ENCODE measurements around the gene BMP8B. TPM values are rescaled to one million over a fixed set of nuclear protein-coding genes. Genes with fewer than 3 reads are reported as not detected.
"Not testable (repeated sequence)": the region's sequence is repeated elsewhere in the genome, so short reads cannot be mapped to it uniquely, and the experiment has no call there.

BMP8B gene
- total RNA-seq, 3 donors from 2014 or later: 0.23 to 0.30 (median 0.24) TPM

GRCh38 chr1:39823450-39823849 lies 34.8 kb upstream of the BMP8B start:
- H3K36me3 Mint-ChIP-seq (ENCODE audit: insufficient read depth); H3K4me1 Mint-ChIP-seq (ENCODE audit: low read depth); ATAC-seq; H3K9me3 Mint-ChIP-seq; H3K4me3 Mint-ChIP-seq; DNase-seq: not testable (repeated sequence)
- peaks cover 10% of the 10 kb centered on the region for H3K27me3 Mint-ChIP-seq (ENCODE audit: low read depth)

GRCh38 chr1:39822146-39822545 lies 33.5 kb upstream of the BMP8B start:
- Mint-ChIP-seq H3K4me3 (no peak overlapping the region), H3K36me3 (ENCODE audit: insufficient read depth) (no peaks in the 10 kb centered on the region), H3K9me3 (no peaks in the 10 kb centered on the region), H3K4me1 (ENCODE audit: low read depth) (peaks cover 4% of the 10 kb centered on the region), H3K27me3 (ENCODE audit: low read depth) (peaks cover 8% of the 10 kb centered on the region)
- DNase-seq: no peak
- no peak for ATAC-seq

GRCh38 chr1:39819091-39819812 lies 30.6 kb upstream of the BMP8B start:
- peaks cover 14% of the 10 kb centered on the region for H3K27me3 Mint-ChIP-seq (ENCODE audit: low read depth)

GRCh38 chr1:39818482-39818881 lies 29.8 kb upstream of the BMP8B start:
- Mint-ChIP-seq H3K36me3 (ENCODE audit: insufficient read depth) (no peaks in the 10 kb centered on the region), H3K4me3 (no peak overlapping the region), H3K9me3 (no peaks in the 10 kb centered on the region), H3K27me3 (ENCODE audit: low read depth) (peaks cover 14% of the 10 kb centered on the region), H3K4me1 (ENCODE audit: low read depth) (peaks cover 13% of the 10 kb centered on the region)
- ATAC-seq: no peak
- no peak for DNase-seq

More at GRCh38 chr1:39819091-39819812, 30.6 kb upstream of the BMP8B start:
- Mint-ChIP-seq H3K4me3 (no peak overlapping the region), H3K9me3 (no peaks in the 10 kb centered on the region), H3K4me1 (ENCODE audit: low read depth) (peaks cover 13% of the 10 kb centered on the region), H3K36me3 (ENCODE audit: insufficient read depth) (no peaks in the 10 kb centered on the region)
- DNase-seq: no peak
- no peak for ATAC-seq

GRCh38 chr1:39817091-39817932 lies 28.6 kb upstream of the BMP8B start:
- peak; percentile 86 to 87 for ATAC-seq

GRCh38 chr1:39816415-39817090 lies 27.9 kb upstream of the BMP8B start:
- Mint-ChIP-seq H3K4me1 (ENCODE audit: low read depth) (peaks cover 13% of the 10 kb centered on the region), H3K36me3 (ENCODE audit: insufficient read depth) (no peaks in the 10 kb centered on the region), H3K4me3 (peak overlapping the region; percentile 70), H3K9me3 (no peaks in the 10 kb centered on the region), H3K27me3 (ENCODE audit: low read depth) (peaks cover 18% of the 10 kb centered on the region)
- DNase-seq (peak; percentile 67), ATAC-seq (peak; percentile 79)

More at GRCh38 chr1:39817091-39817932, 28.6 kb upstream of the BMP8B start:
- Mint-ChIP-seq H3K4me1 (ENCODE audit: low read depth) (peaks cover 13% of the 10 kb centered on the region), H3K27me3 (ENCODE audit: low read depth) (peaks cover 18% of the 10 kb centered on the region), H3K4me3 (peak overlapping the region; percentile 70)
- DNase-seq: peak; percentile 61
- not testable (repeated sequence) for H3K36me3 Mint-ChIP-seq (ENCODE audit: insufficient read depth); H3K9me3 Mint-ChIP-seq

GRCh38 chr1:39812913-39813312 lies 24.2 kb upstream of the BMP8B start:
- no peak for ATAC-seq
- Mint-ChIP-seq H3K27me3 (ENCODE audit: low read depth) (peaks cover 12% of the 10 kb centered on the region), H3K36me3 (ENCODE audit: insufficient read depth) (no peaks in the 10 kb centered on the region), H3K4me1 (ENCODE audit: low read depth) (peaks cover 13% of the 10 kb centered on the region), H3K4me3 (no peak overlapping the region), H3K9me3 (no peaks in the 10 kb centered on the region)
- DNase-seq: no peak

- Mint-ChIP-seq H3K9me3 (peaks cover 8% of the 10 kb centered on the region), H3K27me3 (ENCODE audit: low read depth) (peaks cover 4% of the 10 kb centered on the region), H3K4me1 (ENCODE audit: low read depth) (no peaks in the 10 kb centered on the region), H3K4me3 (no peak overlapping the region), H3K36me3 (ENCODE audit: insufficient read depth) (peaks cover 8% of the 10 kb centered on the region)
- no peak for ATAC-seq
- DNase-seq: no peak
Observed at GRCh38 chr1:39808784-39809517, 20.3 kb upstream of the BMP8B start.

- Mint-ChIP-seq H3K4me3 (no peak overlapping the region), H3K9me3 (peaks cover 8% of the 10 kb centered on the region), H3K4me1 (ENCODE audit: low read depth) (no peaks in the 10 kb centered on the region), H3K27me3 (ENCODE audit: low read depth) (no peaks in the 10 kb centered on the region), H3K36me3 (ENCODE audit: insufficient read depth) (peaks cover 8% of the 10 kb centered on the region)
- DNase-seq (no peak), ATAC-seq (no peak)
Observed at GRCh38 chr1:39805385-39805784, 16.7 kb upstream of the BMP8B start.

GRCh38 chr1:39802496-39803260 lies 14.0 kb upstream of the BMP8B start:
- DNase-seq: no peak
- H3K4me3 Mint-ChIP-seq: no peak overlapping the region
- peaks cover 11% of the 10 kb centered on the region for H3K4me1 Mint-ChIP-seq (ENCODE audit: low read depth)
- no peak for ATAC-seq
- H3K36me3 Mint-ChIP-seq (ENCODE audit: insufficient read depth): peaks cover 8% of the 10 kb centered on the region
- H3K27me3 Mint-ChIP-seq (ENCODE audit: low read depth): no peaks in the 10 kb centered on the region
- H3K9me3 Mint-ChIP-seq: peaks cover 8% of the 10 kb centered on the region

GRCh38 chr1:39800471-39800835 lies 11.8 kb upstream of the BMP8B start:
- no peaks in the 10 kb centered on the region for H3K27me3 Mint-ChIP-seq (ENCODE audit: low read depth)
- H3K9me3 Mint-ChIP-seq: peaks cover 5% of the 10 kb centered on the region
- no peak overlapping the region for H3K4me3 Mint-ChIP-seq
- ATAC-seq (no peak), DNase-seq (no peak)
- H3K36me3 Mint-ChIP-seq (ENCODE audit: insufficient read depth): peaks cover 5% of the 10 kb centered on the region
- peaks cover 13% of the 10 kb centered on the region for H3K4me1 Mint-ChIP-seq (ENCODE audit: low read depth)

GRCh38 chr1:39799770-39800470 lies 11.3 kb upstream of the BMP8B start:
- H3K36me3 Mint-ChIP-seq (ENCODE audit: insufficient read depth): peaks cover 3% of the 10 kb centered on the region

More at GRCh38 chr1:39799770-39800470, 11.3 kb upstream of the BMP8B start:
- ATAC-seq (peak; percentile 59 to 66), DNase-seq (peak; percentile 68)
- H3K4me1 Mint-ChIP-seq (ENCODE audit: low read depth): peaks cover 13% of the 10 kb centered on the region
- peak overlapping the region; percentile 74 for H3K4me3 Mint-ChIP-seq
- H3K9me3 Mint-ChIP-seq: peaks cover 2% of the 10 kb centered on the region
- H3K27me3 Mint-ChIP-seq (ENCODE audit: low read depth): no peaks in the 10 kb centered on the region
